ENCODE data around the gene NUS1.
A peak's percentile ranks its signal among the peaks of the same experiment; 100 is the strongest.
"Not testable (repeated sequence)": the region's sequence is repeated elsewhere in the genome, so short reads cannot be mapped to it uniquely, and the experiment has no call there.

Gene NUS1

GRCh38 chr6:117674991-117675657 is at the start of gene NUS1:
Gene NUS1, plus strand, starts transcription at chr6:117675469. Its CDS starts 202 bp downstream, at chr6:117675671.
- FAIRE-seq, result peak; percentile 93

GRCh38 chr6:117627533-117627932 is 47.7 kb upstream of the NUS1 start:
- DNase-seq (ENCODE audit: insufficient read length, low spot score) (no peak), FAIRE-seq (no peak)

More at GRCh38 chr6:117674991-117675657, at the start of gene NUS1:
- DNase-seq (ENCODE audit: insufficient read length, low spot score), result peak; percentile 90

GRCh38 chr6:117629119-117629660 is 46.1 kb upstream of the NUS1 start:
- FAIRE-seq (no peak), DNase-seq (ENCODE audit: insufficient read length, low spot score) (no peak)

GRCh38 chr6:117637770-117638169 is 37.5 kb upstream of the NUS1 start:
- FAIRE-seq (peak; percentile 21), DNase-seq (ENCODE audit: insufficient read length, low spot score) (no peak)

- FAIRE-seq (no peak), DNase-seq (ENCODE audit: insufficient read length, low spot score) (no peak)
These were observed 32.3 kb upstream of the NUS1 start for GRCh38 chr6:117642976-117643375.

- not testable (repeated sequence) for FAIRE-seq; DNase-seq (ENCODE audit: insufficient read length, low spot score)
These were observed 23.3 kb upstream of the NUS1 start for GRCh38 chr6:117651984-117652383.

GRCh38 chr6:117653949-117654348 is 21.3 kb upstream of the NUS1 start:
- no peak for DNase-seq (ENCODE audit: insufficient read length, low spot score)
- no peak for FAIRE-seq

- DNase-seq (ENCODE audit: insufficient read length, low spot score) (no peak), FAIRE-seq (no peak)
These were observed 19.9 kb upstream of the NUS1 start for GRCh38 chr6:117655380-117655779.

- FAIRE-seq (no peak), DNase-seq (ENCODE audit: insufficient read length, low spot score) (no peak)
These were observed 8.4 kb upstream of the NUS1 start for GRCh38 chr6:117666881-117667280.

GRCh38 chr6:117668736-117669135 is 6.5 kb upstream of the NUS1 start:
- DNase-seq (ENCODE audit: insufficient read length, low spot score) (no peak), FAIRE-seq (no peak)

- FAIRE-seq, result no peak
- no peak for DNase-seq (ENCODE audit: insufficient read length, low spot score)
These were observed 766 bp upstream of the NUS1 start for GRCh38 chr6:117674503-117674902.

GRCh38 chr6:117675658-117676301 is 511 bp downstream of the NUS1 start:
- DNase-seq (ENCODE audit: insufficient read length, low spot score); FAIRE-seq: not testable (repeated sequence)

GRCh38 chr6:117676577-117677218 is 1.4 kb downstream of the NUS1 start:
- DNase-seq (ENCODE audit: insufficient read length, low spot score), result no peak
- no peak for FAIRE-seq

GRCh38 chr6:117677553-117678141 is 2.4 kb downstream of the NUS1 start:
- peak; percentile 47 for FAIRE-seq
- no peak for DNase-seq (ENCODE audit: insufficient read length, low spot score)

GRCh38 chr6:117681162-117681741 is 6.0 kb downstream of the NUS1 start:
- DNase-seq (ENCODE audit: insufficient read length, low spot score), result no peak
- peak; percentile 4 for FAIRE-seq

- FAIRE-seq (no peak), DNase-seq (ENCODE audit: insufficient read length, low spot score) (no peak)
These were observed 9.5 kb downstream of the NUS1 start for GRCh38 chr6:117684749-117685148.

- FAIRE-seq (no peak), DNase-seq (ENCODE audit: insufficient read length, low spot score) (no peak)
These were observed 10.1 kb downstream of the NUS1 start for GRCh38 chr6:117685359-117685758.

GRCh38 chr6:117687021-117687648 is 11.9 kb downstream of the NUS1 start:
- DNase-seq (ENCODE audit: insufficient read length, low spot score), result no peak
- FAIRE-seq, result no peak

GRCh38 chr6:117689584-117689983 is 14.3 kb downstream of the NUS1 start:
- FAIRE-seq; DNase-seq (ENCODE audit: insufficient read length, low spot score): not testable (repeated sequence)

GRCh38 chr6:117706504-117706903 is 31.2 kb downstream of the NUS1 start:
- DNase-seq (ENCODE audit: insufficient read length, low spot score) (no peak), FAIRE-seq (no peak)
